IMR-90 (cell line): ENCODE data around the gene SLC25A26. TPM values are rescaled to one million over a fixed set of nuclear protein-coding genes. Genes with fewer than 3 reads are reported as not detected.

Source experiments
- ATAC-seq: fragments of 200-7000 bp; cut with Tn5 transposase; 2 replicates; pipeline ENCODE4 v1.9.1; 2020; ENCODE audit warnings: low read depth, mild to moderate bottlenecking, moderate library complexity
- BruUV-seq: library from RNA; stranded (reverse); fragments of 400-500 nt; replicated peaks from 2 replicates; lab custom pipeline; 2021; lab: Mats Ljungman, UMichigan
- CTCF ChIA-PET: fragments of 300-600 bp; formaldehyde crosslinking; extraction: SDS; loops from one replicate; lab custom pipeline; 2021; ENCODE audit warnings: antibody characterized with exemption; lab: Yijun Ruan, JAX
- POLR2A ChIA-PET: fragments of 300-600 bp; sonication (Branson Sonifier 250); formaldehyde crosslinking; loops from one replicate; lab custom pipeline; 2022; ENCODE audit warnings: antibody characterized with exemption; ENCODE audit not compliant: unreplicated experiment; lab: Charles Lee
- DNase-seq: peaks from one replicate; pipeline ENCODE4 v3.0.0; 2013
- H2AFZ ChIP-seq: replicated peaks from 2 replicates; pipeline ENCODE3; 2013; ENCODE audit warnings: low read length, mild to moderate bottlenecking; ENCODE audit not compliant: poor library complexity
- H2AK5ac ChIP-seq: 2 replicates; pipeline ENCODE4 v1.6.1; 2013; ENCODE audit warnings: low read depth, low read length, inconsistent platforms
- H2AK9ac ChIP-seq: replicated peaks from 2 replicates; pipeline ENCODE3; 2013; ENCODE audit warnings: mild to moderate bottlenecking, low read depth, low read length, moderate library complexity; ENCODE audit not compliant: poor library complexity
- H2BK120ac ChIP-seq: 2 replicates; pipeline ENCODE4 v1.6.1; 2013; ENCODE audit warnings: low read depth, low read length, inconsistent platforms
- H2BK15ac ChIP-seq: 3 replicates; pipeline ENCODE4 v1.6.1; 2013; ENCODE audit warnings: low read depth, low read length, inconsistent platforms
- H2BK20ac ChIP-seq: 2 replicates; pipeline ENCODE4 v1.6.1; 2013; ENCODE audit warnings: low read depth, mild to moderate bottlenecking, inconsistent platforms, low read length, moderate library complexity
- H2BK5ac ChIP-seq: 2 replicates; pipeline ENCODE4 v1.6.1; 2013; ENCODE audit warnings: mild to moderate bottlenecking, low read depth, low read length, inconsistent platforms; ENCODE audit not compliant: poor library complexity, severe bottlenecking
- H3K14ac ChIP-seq: replicated peaks from 2 replicates; pipeline ENCODE4 v1.6.1; 2013; ENCODE audit warnings: low read depth, low read length, inconsistent platforms
- H3K18ac ChIP-seq: 2 replicates; pipeline ENCODE4 v1.6.1; 2013; ENCODE audit warnings: low read depth, low read length, control low read depth
- H3K23ac ChIP-seq: 2 replicates; pipeline ENCODE4 v1.6.1; 2013; ENCODE audit warnings: low read depth, low read length, inconsistent platforms
- H3K27ac ChIP-seq: 2 replicates; pipeline ENCODE4 v1.5.1; 2013; ENCODE audit warnings: mild to moderate bottlenecking, control low read depth, low read length; ENCODE audit not compliant: insufficient read depth
- H3K27me3 ChIP-seq: 2 replicates; pipeline ENCODE4 v1.6.1; 2013; ENCODE audit warnings: low read length; ENCODE audit not compliant: control insufficient read depth, insufficient read depth
- H3K36me3 ChIP-seq: 2 replicates; pipeline ENCODE4 v1.6.1; 2013; ENCODE audit warnings: low read length, mixed read lengths; ENCODE audit not compliant: control insufficient read depth, insufficient read depth
- H3K4ac ChIP-seq: 2 replicates; pipeline ENCODE4 v1.6.1; 2013; ENCODE audit warnings: low read depth, low read length, inconsistent platforms
- H3K4me1 ChIP-seq: 2 replicates; pipeline ENCODE4 v1.6.1; 2013; ENCODE audit warnings: low read length, mixed read lengths; ENCODE audit not compliant: control insufficient read depth, insufficient read depth
- H3K4me2 ChIP-seq: 2 replicates; pipeline ENCODE4 v1.6.1; 2013; ENCODE audit warnings: low read depth, mild to moderate bottlenecking, control low read depth, low read length, moderate library complexity
- H3K4me3 ChIP-seq: 2 replicates; pipeline ENCODE4 v1.5.1; 2013; ENCODE audit warnings: low read depth, mild to moderate bottlenecking, control low read depth, low read length, moderate library complexity; ENCODE audit not compliant: insufficient read depth
- H3K56ac ChIP-seq: 2 replicates; pipeline ENCODE4 v1.6.1; 2013; ENCODE audit warnings: low read length, inconsistent platforms; ENCODE audit not compliant: insufficient read depth; ENCODE audit errors: extremely low read depth
- H3K79me1 ChIP-seq, 2 experiments: 2 replicates each; pipeline ENCODE4 v1.6.1; 2013; ENCODE audit warnings: low read length in 2 of 2, inconsistent platforms in 1 of 2, low read depth in 1 of 2
- H3K9ac ChIP-seq: 2 replicates; pipeline ENCODE4 v1.6.1; 2013; ENCODE audit warnings: low read depth, low read length, control low read depth
- H3K9me1 ChIP-seq: 2 replicates; pipeline ENCODE4 v1.6.1; 2013; ENCODE audit warnings: low read length, inconsistent platforms; ENCODE audit not compliant: insufficient read depth
- H3K9me3 ChIP-seq: 2 replicates; pipeline ENCODE4 v1.6.1; 2013; ENCODE audit warnings: low read length; ENCODE audit not compliant: control insufficient read depth, insufficient read depth
- H4K20me1 ChIP-seq: 2 replicates; pipeline ENCODE4 v1.6.1; 2013; ENCODE audit warnings: low read length, inconsistent platforms; ENCODE audit not compliant: insufficient read depth
- H4K5ac ChIP-seq: 2 replicates; pipeline ENCODE4 v1.6.1; 2013; ENCODE audit warnings: mild to moderate bottlenecking, low read depth, low read length, control low read depth
- H4K8ac ChIP-seq, 2 experiments: 2 replicates each; pipeline ENCODE4 v1.6.1; 2013; ENCODE audit warnings: low read depth in 2 of 2, low read length in 2 of 2, control low read depth in 1 of 2, inconsistent platforms in 1 of 2
- H4K91ac ChIP-seq: 2 replicates; pipeline ENCODE4 v1.6.1; 2013; ENCODE audit warnings: low read depth, low read length, inconsistent platforms; ENCODE audit not compliant: insufficient read depth
- BHLHE40 ChIP-seq: fragments of 150-350 bp; IDR thresholded peaks from 2 replicates; pipeline ENCODE4 v1.6.1; 2016; ENCODE audit warnings: mild to moderate bottlenecking, low read depth, low read length
- CEBPB ChIP-seq: IDR thresholded peaks from 2 replicates; pipeline ENCODE4 v1.6.1; 2012; ENCODE audit warnings: low read depth, low read length, improper control_type of control experiment
- CHD1 ChIP-seq: IDR thresholded peaks from 2 replicates; pipeline ENCODE4 v1.6.1; 2012; ENCODE audit warnings: low read depth, low read length, improper control_type of control experiment
- FOS ChIP-seq: fragments of 150-350 bp; IDR thresholded peaks from 2 replicates; pipeline ENCODE4 v1.6.1; 2016; ENCODE audit warnings: low read depth, low read length
- MAFK ChIP-seq: IDR thresholded peaks from 2 replicates; pipeline ENCODE4 v1.6.1; 2012; ENCODE audit warnings: low read depth, low read length, improper control_type of control experiment
- MAZ ChIP-seq: IDR thresholded peaks from 2 replicates; pipeline ENCODE4 v1.6.1; 2012; ENCODE audit warnings: low read depth, mild to moderate bottlenecking, low read length, improper control_type of control experiment, moderate library complexity, borderline replicate concordance
- MXI1 ChIP-seq: IDR thresholded peaks from 2 replicates; pipeline ENCODE4 v1.6.1; 2012; ENCODE audit warnings: low read depth, mild to moderate bottlenecking, low read length, moderate library complexity, borderline replicate concordance
- NFE2L2 ChIP-seq: fragments of 150-350 bp; IDR thresholded peaks from 2 replicates; pipeline ENCODE4 v1.6.1; 2016; ENCODE audit warnings: low read depth, mild to moderate bottlenecking, low read length
- POLR2A ChIP-seq: IDR thresholded peaks from 2 replicates; pipeline ENCODE4 v1.6.1; 2012; ENCODE audit warnings: mild to moderate bottlenecking, low read depth, low read length
- RAD21 ChIP-seq: IDR thresholded peaks from 2 replicates; pipeline ENCODE4 v1.6.1; 2012; ENCODE audit warnings: low read length, improper control_type of control experiment
- RCOR1 ChIP-seq: IDR thresholded peaks from 2 replicates; pipeline ENCODE4 v1.6.1; 2012; ENCODE audit warnings: mild to moderate bottlenecking, low read length, improper control_type of control experiment; ENCODE audit not compliant: insufficient replicate concordance
- RFX5 ChIP-seq: IDR thresholded peaks from 2 replicates; pipeline ENCODE4 v1.8.0; 2012; ENCODE audit warnings: low read depth, mild to moderate bottlenecking, low read length, moderate library complexity
- SMC3 ChIP-seq: fragments of 150-350 bp; IDR thresholded peaks from 2 replicates; pipeline ENCODE4 v1.6.1; 2016; ENCODE audit warnings: low read depth, mild to moderate bottlenecking, antibody characterized with exemption, low read length, moderate library complexity
- WGBS, 2 experiments: methylation state at CpG; one replicate each; pipeline versions ENCODE4 v1.1.5 to v1.1.7; 2013; ENCODE audit warnings: missing lambda C conversion rate in 2 of 2; ENCODE audit not compliant: insufficient read length in 1 of 2; ENCODE audit errors: extremely low coverage in 2 of 2; 5-methylcytosine and 5-hydroxymethylcytosine counted together
- dilution Hi-C: fragments of 300-500 bp; cut with HindIII; formaldehyde crosslinking; loops from one replicate; pipeline ENCODE4 v1.14.3; 2018; ENCODE audit warnings: low sequenced_read_pairs; ENCODE audit not compliant: unreplicated experiment
- in situ Hi-C: fragments of 300-500 bp; cut with MboI; formaldehyde crosslinking; loops from 3 replicates; pipeline ENCODE4 v1.14.3; 2019; ENCODE audit warnings: low sequenced_read_pairs, inconsistent platforms, mixed read lengths
- intact Hi-C: fragments of 100-400 bp; cut with micrococcal nuclease; formaldehyde crosslinking; loops from 2 replicates; pipeline ENCODE4 v1.10.0; 2022
- polyA plus RNA-seq, 3 experiments: library from polyadenylated mRNA; depleted of rRNA; stranded (reverse); fragments of >200 nt; gene quantifications; 2 replicates each; pipeline ENCODE4 v1.2.3, GENCODE V29; 2012; ENCODE audit warnings: low replicate concordance in 1 of 3
- total RNA-seq: library from RNA; depleted of rRNA; stranded (reverse); fragments of >200 nt; gene quantifications from 2 replicates; pipeline ENCODE4 v1.2.3, GENCODE V29; 2012
- TF ChIP-seq, protein P1 (sequence below): fragments of 150-350 bp; IDR thresholded peaks from 2 replicates; pipeline ENCODE4 v1.6.1; 2016; ENCODE audit warnings: low read depth, mild to moderate bottlenecking, low read length, moderate library complexity, borderline replicate concordance
- TF ChIP-seq, protein P2 (sequence below): fragments of 150-350 bp; IDR thresholded peaks from 2 replicates; pipeline ENCODE4 v1.6.1; 2017; ENCODE audit warnings: mild to moderate bottlenecking, antibody characterized with exemption, low read length, low read depth
- TF ChIP-seq, protein P3 (sequence below): conservative IDR thresholded peaks from 2 replicates; pipeline ENCODE4 v1.5.1; 2012; ENCODE audit warnings: mild to moderate bottlenecking, low read depth, low read length, improper control_type of control experiment

SLC25A26 gene
- total and polyA plus RNA-seq, 2 of the 4 experiments (the other 2 are of a cell fraction): 10.9 to 12.7 TPM

DNA sequence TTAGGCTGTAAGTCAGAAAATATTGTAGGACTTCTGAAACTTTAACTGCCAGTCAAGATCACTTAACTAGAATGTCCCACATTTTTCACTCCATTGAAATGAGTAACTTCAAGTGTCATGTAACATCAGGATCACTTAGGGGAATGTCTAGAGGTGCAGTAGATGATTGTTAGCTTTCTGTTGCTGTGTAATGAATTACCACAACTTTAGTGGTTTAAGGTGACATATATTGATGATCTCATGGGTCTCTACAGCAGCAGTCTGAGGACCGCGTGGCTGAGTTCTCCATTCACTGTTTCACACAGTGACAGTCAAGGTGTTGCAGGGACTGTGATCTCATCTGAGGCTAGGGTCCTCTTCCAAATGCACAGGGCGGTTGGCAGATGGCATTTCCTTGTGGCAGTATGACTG lies 82.7 kb downstream of the SLC25A26 start:
- no peak for DNase-seq
- no peak overlapping the region for H2BK5ac ChIP-seq
- H3K14ac ChIP-seq: no peak overlapping the region
- POLR2A ChIA-PET: no interaction called here
- no peak overlapping the region for H3K4ac ChIP-seq
- no peak overlapping the region for H2AFZ ChIP-seq
- H3K9ac ChIP-seq: no peak overlapping the region
- H3K79me1 ChIP-seq: no peaks in the 10 kb centered on the region
- no peak overlapping the region for H3K4me2 ChIP-seq
- in situ Hi-C loops (no loop called here), dilution Hi-C loops (no loop called here), intact Hi-C loops (no loop called here)
- no peaks in the 10 kb centered on the region; the same call in 1 of the 2 replicates for H3K9me1 ChIP-seq
- H2AK9ac ChIP-seq: no peak overlapping the region
- no peak for ATAC-seq
- H3K23ac ChIP-seq: no peak overlapping the region
- no peaks in the 10 kb centered on the region for H3K9me3 ChIP-seq
- H3K18ac ChIP-seq: no peak overlapping the region
- CTCF ChIA-PET: interaction anchor here (1.0 kb wide), 1 partner anchor 10 kb away, joined by 3 read pairs; no protein-coding TSS in a partner anchor
- peaks cover 2% of the 10 kb centered on the region; the same call in 1 of the 2 replicates for H3K4me1 ChIP-seq
- no peak overlapping the region for H4K91ac ChIP-seq
- no peak overlapping the region for H2AK5ac ChIP-seq
- no TSS peak for BruUV-seq
- H4K20me1 ChIP-seq: no peaks in the 10 kb centered on the region
- H2BK120ac ChIP-seq: no peak overlapping the region
- no peaks in the 10 kb centered on the region for H3K36me3 ChIP-seq
- H3K4me3 ChIP-seq: no peak overlapping the region
- H2BK20ac ChIP-seq: no peak overlapping the region
- TF ChIP-seq NFE2L2 (no peak), SMC3 (no peak), MAZ (no peak), BHLHE40 (no peak), MAFK (no peak), RCOR1 (no peak), MXI1 (no peak), FOS (no peak), RAD21 (no peak), CHD1 (no peak), CEBPB (no peak), RFX5 (no peak), POLR2A (no peak)
- TF ChIP-seq, protein P1, sequence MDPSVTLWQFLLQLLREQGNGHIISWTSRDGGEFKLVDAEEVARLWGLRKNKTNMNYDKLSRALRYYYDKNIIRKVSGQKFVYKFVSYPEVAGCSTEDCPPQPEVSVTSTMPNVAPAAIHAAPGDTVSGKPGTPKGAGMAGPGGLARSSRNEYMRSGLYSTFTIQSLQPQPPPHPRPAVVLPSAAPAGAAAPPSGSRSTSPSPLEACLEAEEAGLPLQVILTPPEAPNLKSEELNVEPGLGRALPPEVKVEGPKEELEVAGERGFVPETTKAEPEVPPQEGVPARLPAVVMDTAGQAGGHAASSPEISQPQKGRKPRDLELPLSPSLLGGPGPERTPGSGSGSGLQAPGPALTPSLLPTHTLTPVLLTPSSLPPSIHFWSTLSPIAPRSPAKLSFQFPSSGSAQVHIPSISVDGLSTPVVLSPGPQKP: no peak
- TF ChIP-seq, protein P2, sequence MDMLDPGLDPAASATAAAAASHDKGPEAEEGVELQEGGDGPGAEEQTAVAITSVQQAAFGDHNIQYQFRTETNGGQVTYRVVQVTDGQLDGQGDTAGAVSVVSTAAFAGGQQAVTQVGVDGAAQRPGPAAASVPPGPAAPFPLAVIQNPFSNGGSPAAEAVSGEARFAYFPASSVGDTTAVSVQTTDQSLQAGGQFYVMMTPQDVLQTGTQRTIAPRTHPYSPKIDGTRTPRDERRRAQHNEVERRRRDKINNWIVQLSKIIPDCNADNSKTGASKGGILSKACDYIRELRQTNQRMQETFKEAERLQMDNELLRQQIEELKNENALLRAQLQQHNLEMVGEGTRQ: no peak
- TF ChIP-seq, protein P3, sequence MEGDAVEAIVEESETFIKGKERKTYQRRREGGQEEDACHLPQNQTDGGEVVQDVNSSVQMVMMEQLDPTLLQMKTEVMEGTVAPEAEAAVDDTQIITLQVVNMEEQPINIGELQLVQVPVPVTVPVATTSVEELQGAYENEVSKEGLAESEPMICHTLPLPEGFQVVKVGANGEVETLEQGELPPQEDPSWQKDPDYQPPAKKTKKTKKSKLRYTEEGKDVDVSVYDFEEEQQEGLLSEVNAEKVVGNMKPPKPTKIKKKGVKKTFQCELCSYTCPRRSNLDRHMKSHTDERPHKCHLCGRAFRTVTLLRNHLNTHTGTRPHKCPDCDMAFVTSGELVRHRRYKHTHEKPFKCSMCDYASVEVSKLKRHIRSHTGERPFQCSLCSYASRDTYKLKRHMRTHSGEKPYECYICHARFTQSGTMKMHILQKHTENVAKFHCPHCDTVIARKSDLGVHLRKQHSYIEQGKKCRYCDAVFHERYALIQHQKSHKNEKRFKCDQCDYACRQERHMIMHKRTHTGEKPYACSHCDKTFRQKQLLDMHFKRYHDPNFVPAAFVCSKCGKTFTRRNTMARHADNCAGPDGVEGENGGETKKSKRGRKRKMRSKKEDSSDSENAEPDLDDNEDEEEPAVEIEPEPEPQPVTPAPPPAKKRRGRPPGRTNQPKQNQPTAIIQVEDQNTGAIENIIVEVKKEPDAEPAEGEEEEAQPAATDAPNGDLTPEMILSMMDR: no peak
- H3K27me3 ChIP-seq: no peaks in the 10 kb centered on the region
- 80% methylated on average over 2 of the region's 3 CpGs; no CpG with 5 or more reads in 1 of the 2 experiments for whole genome bisulfite sequencing, 2 experiments
- H4K8ac ChIP-seq: no peak overlapping the region
- no peak overlapping the region for H3K27ac ChIP-seq
- H4K5ac ChIP-seq: no peak overlapping the region
- no peak overlapping the region for H2BK15ac ChIP-seq
- no peak overlapping the region for H3K56ac ChIP-seq
